Thyroid gland (tissue), 4 donors: ENCODE results near the gene GDF15. TPM values are rescaled to one million over a fixed set of nuclear protein-coding genes. Genes with fewer than 3 reads are reported as not detected.

Experiments
- DNase-seq, 2 donors: peaks; one replicate each; pipeline ENCODE4 v3.0.0-alpha.2; 2019
- H3K27ac ChIP-seq, 3 donors: fragments of 200-600 bp; sonication (generic); 1 replicate in 2 of 3; 2 replicates in 1 of 3; pipeline ENCODE4 v1.5.1; 2016 to 2019; ENCODE audit warnings: mild to moderate bottlenecking in 1 of 3, moderate library complexity in 1 of 3
- H3K27me3 ChIP-seq: fragments of 200-600 bp; sonication (generic); one replicate; pipeline ENCODE4 v1.5.1; 2019
- H3K36me3 ChIP-seq, 2 donors: fragments of 200-600 bp; sonication (generic); one replicate each; pipeline ENCODE4 v1.5.1; 2016 to 2019
- H3K4me1 ChIP-seq, 2 donors: fragments of 200-600 bp; sonication (generic); one replicate each; pipeline ENCODE4 v1.5.1; 2017 to 2019
- H3K4me3 ChIP-seq, 3 donors: fragments of 200-600 bp; sonication (generic); replicated peaks in 1 of 3; 1 replicate in 2 of 3; 2 replicates in 1 of 3; pipeline ENCODE4 v1.5.1; 2016; ENCODE audit warnings: mild to moderate bottlenecking in 1 of 3
- H3K9me3 ChIP-seq: fragments of 200-600 bp; sonication (generic); one replicate; pipeline ENCODE4 v1.5.1; 2017
- POLR2A ChIP-seq, 2 donors: fragments of 450-650 bp; IDR thresholded peaks; one replicate each; pipeline ENCODE4 v1.6.1; 2017; ENCODE audit warnings: antibody characterized with exemption in 2 of 2, mild to moderate bottlenecking in 2 of 2, moderate library complexity in 1 of 2
- WGBS, 2 donors: methylation state at CpG; one replicate each; pipeline ENCODE4 v1.1.5; 2017; 5-methylcytosine and 5-hydroxymethylcytosine counted together
- intact Hi-C: fragments of 100-400 bp; cut with DNase I; formaldehyde crosslinking; loops from one replicate; pipeline ENCODE4 v1.15.1; 2023
- total RNA-seq, 4 donors: library from RNA; depleted of rRNA; stranded (reverse); fragments of >200 nt; gene quantifications; one replicate each; pipeline ENCODE4 v1.2.3, GENCODE V29; 2016
- TF ChIP-seq, protein P1 (sequence below), 6 experiments: fragments of 200-600 bp in 3 of 6; fragments of 450-650 bp in 3 of 6; sonication (generic) in 3 of 6; IDR thresholded peaks; one replicate each; pipeline ENCODE4 v1.5.1; 2016 to 2019; ENCODE audit warnings: antibody characterized with exemption in 6 of 6, mild to moderate bottlenecking in 2 of 6, inconsistent platforms in 1 of 6, moderate library complexity in 1 of 6

GDF15 gene
- total RNA-seq, 4 donors from 2014 or later = 3.7 to 9.9 (median 5.1) TPM; not detected in 1

DNA sequence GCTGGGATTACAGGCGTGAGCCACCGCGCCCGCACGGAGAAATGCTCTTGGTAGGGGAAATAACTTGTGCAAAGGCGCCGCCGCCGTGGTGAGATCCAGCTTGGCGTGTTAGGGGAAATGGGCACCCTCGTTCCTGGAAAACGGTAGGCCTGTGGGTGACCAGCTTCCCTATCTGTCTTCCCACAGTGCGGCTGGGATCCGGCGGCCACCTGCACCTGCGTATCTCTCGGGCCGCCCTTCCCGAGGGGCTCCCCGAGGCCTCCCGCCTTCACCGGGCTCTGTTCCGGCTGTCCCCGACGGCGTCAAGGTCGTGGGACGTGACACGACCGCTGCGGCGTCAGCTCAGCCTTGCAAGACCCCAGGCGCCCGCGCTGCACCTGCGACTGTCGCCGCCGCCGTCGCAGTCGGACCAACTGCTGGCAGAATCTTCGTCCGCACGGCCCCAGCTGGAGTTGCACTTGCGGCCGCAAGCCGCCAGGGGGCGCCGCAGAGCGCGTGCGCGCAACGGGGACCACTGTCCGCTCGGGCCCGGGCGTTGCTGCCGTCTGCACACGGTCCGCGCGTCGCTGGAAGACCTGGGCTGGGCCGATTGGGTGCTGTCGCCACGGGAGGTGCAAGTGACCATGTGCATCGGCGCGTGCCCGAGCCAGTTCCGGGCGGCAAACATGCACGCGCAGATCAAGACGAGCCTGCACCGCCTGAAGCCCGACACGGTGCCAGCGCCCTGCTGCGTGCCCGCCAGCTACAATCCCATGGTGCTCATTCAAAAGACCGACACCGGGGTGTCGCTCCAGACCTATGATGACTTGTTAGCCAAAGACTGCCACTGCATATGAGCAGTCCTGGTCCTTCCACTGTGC, 2.4 kb downstream of the GDF15 start:
- intact Hi-C loops = no loop called here
- 24 to 46% methylated on average over 13 to 33 of the region's 86 CpGs for WGBS, 2 donors
- peak overlapping the region; percentile 6 to 59 (median 27) for H3K27ac ChIP-seq
- H3K9me3 ChIP-seq = no peaks in the 10 kb centered on the region
- H3K36me3 ChIP-seq = no peaks in the 10 kb centered on the region
- DNase-seq = peak; percentile 96 to 97
- peaks cover 7 to 21% of the 10 kb centered on the region in 2 donors for H3K4me1 ChIP-seq
- H3K27me3 ChIP-seq = no peaks in the 10 kb centered on the region
- TF ChIP-seq POLR2A (IDR thresholded peaks at IDR 0.05) = peak in 1 of 2 donors; percentile 57
- TF ChIP-seq, protein P1, sequence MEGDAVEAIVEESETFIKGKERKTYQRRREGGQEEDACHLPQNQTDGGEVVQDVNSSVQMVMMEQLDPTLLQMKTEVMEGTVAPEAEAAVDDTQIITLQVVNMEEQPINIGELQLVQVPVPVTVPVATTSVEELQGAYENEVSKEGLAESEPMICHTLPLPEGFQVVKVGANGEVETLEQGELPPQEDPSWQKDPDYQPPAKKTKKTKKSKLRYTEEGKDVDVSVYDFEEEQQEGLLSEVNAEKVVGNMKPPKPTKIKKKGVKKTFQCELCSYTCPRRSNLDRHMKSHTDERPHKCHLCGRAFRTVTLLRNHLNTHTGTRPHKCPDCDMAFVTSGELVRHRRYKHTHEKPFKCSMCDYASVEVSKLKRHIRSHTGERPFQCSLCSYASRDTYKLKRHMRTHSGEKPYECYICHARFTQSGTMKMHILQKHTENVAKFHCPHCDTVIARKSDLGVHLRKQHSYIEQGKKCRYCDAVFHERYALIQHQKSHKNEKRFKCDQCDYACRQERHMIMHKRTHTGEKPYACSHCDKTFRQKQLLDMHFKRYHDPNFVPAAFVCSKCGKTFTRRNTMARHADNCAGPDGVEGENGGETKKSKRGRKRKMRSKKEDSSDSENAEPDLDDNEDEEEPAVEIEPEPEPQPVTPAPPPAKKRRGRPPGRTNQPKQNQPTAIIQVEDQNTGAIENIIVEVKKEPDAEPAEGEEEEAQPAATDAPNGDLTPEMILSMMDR (IDR thresholded peaks at IDR 0.05) = peak; percentile 81 to 100 (median 100)
- H3K4me3 ChIP-seq = peak overlapping the region in 1 of 3 donors; percentile 15

DNA sequence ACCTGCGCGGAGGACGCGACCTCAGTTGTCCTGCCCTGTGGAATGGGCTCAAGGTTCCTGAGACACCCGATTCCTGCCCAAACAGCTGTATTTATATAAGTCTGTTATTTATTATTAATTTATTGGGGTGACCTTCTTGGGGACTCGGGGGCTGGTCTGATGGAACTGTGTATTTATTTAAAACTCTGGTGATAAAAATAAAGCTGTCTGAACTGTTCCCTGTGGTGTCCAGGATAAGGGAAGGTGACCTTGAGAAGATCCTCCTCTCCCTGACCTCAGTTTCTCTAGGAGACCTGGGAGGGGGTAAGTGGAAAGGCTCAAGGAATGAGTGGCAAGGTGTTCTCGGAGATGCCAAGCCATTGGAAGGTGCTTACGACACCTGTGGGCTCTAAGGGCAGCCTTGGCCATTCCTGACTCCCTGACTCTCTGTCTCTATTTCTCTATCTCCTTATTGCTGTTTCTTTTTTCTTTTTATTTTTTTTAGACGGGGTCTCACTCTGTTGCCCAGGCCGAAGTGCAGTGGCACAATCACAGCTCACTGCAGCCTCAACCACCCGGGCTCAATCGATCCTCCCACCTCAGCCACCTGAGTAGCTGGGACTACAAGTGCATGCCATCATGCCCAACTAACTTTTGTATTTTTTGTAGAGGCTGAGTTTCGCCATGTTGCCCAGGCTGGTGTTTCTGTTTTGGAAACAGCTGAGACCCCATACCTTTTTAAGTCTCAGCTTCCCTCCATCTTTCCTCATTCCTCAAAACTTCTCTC, 3.2 kb downstream of the GDF15 start:
- WGBS, 2 donors = 76 to 80% methylated on average over 9 to 13 of the region's 13 CpGs
- H3K9me3 ChIP-seq = no peaks in the 10 kb centered on the region
- no peaks in the 10 kb centered on the region for H3K27me3 ChIP-seq
- no peak for DNase-seq
- H3K4me1 ChIP-seq = peaks cover 7 to 21% of the 10 kb centered on the region in 2 donors
- peak overlapping the region in 2 of 3 donors; percentile 6 to 59 for H3K27ac ChIP-seq
- H3K4me3 ChIP-seq = no peak overlapping the region
- TF ChIP-seq POLR2A (IDR thresholded peaks at IDR 0.05) = no peak
- TF ChIP-seq, protein P1 (IDR thresholded peaks at IDR 0.05) = no peak
- no peaks in the 10 kb centered on the region for H3K36me3 ChIP-seq
- intact Hi-C loops = no loop called here

DNA sequence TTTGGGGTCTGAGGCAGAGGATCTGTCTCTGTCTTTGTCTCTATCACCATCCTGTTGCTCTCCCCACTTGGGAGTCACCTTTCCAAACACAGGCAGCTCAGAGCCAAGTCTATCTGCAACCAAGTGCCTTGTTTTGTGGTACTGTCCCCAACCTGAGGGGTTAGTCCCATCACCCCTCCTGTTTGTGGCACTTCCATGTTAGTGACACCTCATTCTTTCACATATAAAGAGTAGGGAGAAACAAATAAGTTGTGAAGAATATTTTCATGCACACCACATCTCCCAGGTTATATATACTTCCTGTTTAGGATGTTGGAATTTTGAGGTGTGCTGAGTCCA, 3.7 kb downstream of the GDF15 start:
- intact Hi-C loops = no loop called here
- H3K9me3 ChIP-seq = no peaks in the 10 kb centered on the region
- no peak for DNase-seq
- TF ChIP-seq, protein P1 (IDR thresholded peaks at IDR 0.05) = no peak
- no peak for TF ChIP-seq POLR2A (IDR thresholded peaks at IDR 0.05)
- H3K27me3 ChIP-seq = no peaks in the 10 kb centered on the region
- H3K4me1 ChIP-seq = peaks cover 7 to 21% of the 10 kb centered on the region in 2 donors
- H3K27ac ChIP-seq = no peak overlapping the region
- H3K4me3 ChIP-seq = no peak overlapping the region
- no peaks in the 10 kb centered on the region for H3K36me3 ChIP-seq

DNA sequence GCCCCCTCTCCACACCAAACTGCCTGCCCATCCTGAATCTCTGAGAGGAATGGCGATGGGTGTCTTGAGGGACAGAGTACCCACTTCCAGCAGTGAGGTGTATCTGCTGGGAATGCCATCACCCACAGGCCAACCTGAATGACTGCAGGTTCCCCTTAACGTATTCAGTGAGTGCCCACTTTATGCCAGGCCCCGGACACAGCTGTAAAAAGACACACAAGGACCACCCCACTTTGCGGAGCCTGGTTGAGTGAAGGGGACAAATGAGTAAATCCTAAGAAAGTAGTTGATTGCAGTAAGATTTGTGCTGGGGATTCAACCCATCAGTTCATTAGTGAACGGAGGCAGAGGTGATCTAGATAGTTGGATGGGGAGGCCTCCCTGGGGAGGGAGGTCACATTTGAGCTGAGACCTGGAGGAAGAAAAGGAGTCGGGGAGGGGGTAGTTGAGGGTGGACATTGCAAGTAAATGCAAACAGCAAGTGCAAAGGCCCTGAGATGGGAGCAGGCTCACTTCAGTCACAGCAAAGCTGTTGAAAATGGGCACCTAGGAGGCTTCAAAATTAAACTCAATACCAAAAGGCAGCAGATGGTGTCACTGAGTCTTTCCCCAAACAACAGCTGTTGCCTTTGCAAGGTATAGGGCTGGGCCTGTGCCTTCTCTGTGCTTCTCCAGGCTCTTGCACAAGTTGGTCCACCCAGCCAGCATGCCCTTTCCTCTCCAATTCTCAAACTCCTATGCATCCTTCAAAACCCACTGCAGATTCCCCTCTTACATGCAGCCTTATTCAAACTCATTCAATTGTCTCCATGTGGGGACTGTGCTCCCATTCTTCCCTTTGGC, 4.3 kb downstream of the GDF15 start:
- Histone ChIP-seq H3K36me3 (no peaks in the 10 kb centered on the region), H3K27ac (no peak overlapping the region), H3K27me3 (no peaks in the 10 kb centered on the region), H3K9me3 (no peaks in the 10 kb centered on the region), H3K4me3 (no peak overlapping the region), H3K4me1 (peaks cover 7 to 21% of the 10 kb centered on the region in 2 donors)
- TF ChIP-seq POLR2A (IDR thresholded peaks at IDR 0.05) = no peak
- TF ChIP-seq, protein P1 (IDR thresholded peaks at IDR 0.05) = no peak
- no peak for DNase-seq
- WGBS, 2 donors = 86% methylated on average over 6 of the region's 6 CpGs
- intact Hi-C loops = no loop called here
